ENCODE measurements around the gene WDR19. TPM values are rescaled to one million over a fixed set of nuclear protein-coding genes. Genes with fewer than 3 reads are reported as not detected.

WDR19 gene
- total RNA-seq (2022; extraction: Qiagen RNA extraction): 8.3 to 9.1 TPM (median 8.7 TPM) in 5 replicates

GRCh38 chr4:39181905-39182638, at the start of gene WDR19:
Gene WDR19 (plus strand): TSS chr4:39182529. CDS start chr4:39182558, 29 bp downstream.

Other genes starting within 250 kb of the WDR19 start
- 19.5 to 26.3 TPM (median 22.8 TPM) in 5 replicates for gene TMEM156, start 150.1 kb upstream of the WDR19 start, total RNA-seq (2022; extraction: Qiagen RNA extraction)
- 41.8 to 66.9 TPM (median 54.5 TPM) in 5 replicates for gene KLHL5, start 120.3 kb upstream of the WDR19 start, total RNA-seq (2022; extraction: Qiagen RNA extraction)
- gene RFC1, start 183.8 kb downstream of the WDR19 start, total RNA-seq (2022; extraction: Qiagen RNA extraction): 16.3 to 26.6 TPM (median 18.4 TPM) in 5 replicates
- gene KLB, start 224.4 kb downstream of the WDR19 start, total RNA-seq (2022; extraction: Qiagen RNA extraction): 0.07 to 0.11 TPM (median 0.08 TPM) in 5 replicates

All from A549 treated with CORT108297 at 1 μM for 4 hours (cell line).